ENCODE data around the gene EIF4G1.

GRCh38 chr3:184378651-184379357 lies 64.4 kb downstream of the EIF4G1 start:
- no peak for TF ChIP-seq CTCF (IDR thresholded peaks at IDR 0.05; ENCODE audit: low read length)
- TF ChIP-seq EZH2 (IDR thresholded peaks at IDR 0.05; ENCODE audit: borderline replicate concordance, low read length) = no peak

Data from OCI-LY1 (cell line).